ENCODE measurements around the gene ZP1.

The ZP1 gene

DNA sequence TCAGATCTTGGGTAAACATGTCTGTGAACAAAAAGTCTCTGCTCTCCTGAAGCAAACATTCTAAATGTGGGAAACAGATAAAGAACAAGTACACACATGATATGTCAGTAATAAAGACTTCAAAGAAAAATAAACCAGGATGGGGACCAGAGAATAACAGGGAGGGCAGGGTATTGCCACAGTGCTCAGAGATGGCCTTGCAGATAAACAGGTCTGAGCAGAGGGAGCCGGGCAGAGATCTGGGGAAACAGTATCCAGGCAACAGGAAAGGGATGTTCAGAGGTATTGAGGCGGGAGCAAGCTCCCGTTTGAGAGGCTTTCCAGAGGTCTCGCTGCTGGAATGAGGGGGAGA is 22.5 kb upstream of the ZP1 start:
- no peak for DNase-seq

DNA sequence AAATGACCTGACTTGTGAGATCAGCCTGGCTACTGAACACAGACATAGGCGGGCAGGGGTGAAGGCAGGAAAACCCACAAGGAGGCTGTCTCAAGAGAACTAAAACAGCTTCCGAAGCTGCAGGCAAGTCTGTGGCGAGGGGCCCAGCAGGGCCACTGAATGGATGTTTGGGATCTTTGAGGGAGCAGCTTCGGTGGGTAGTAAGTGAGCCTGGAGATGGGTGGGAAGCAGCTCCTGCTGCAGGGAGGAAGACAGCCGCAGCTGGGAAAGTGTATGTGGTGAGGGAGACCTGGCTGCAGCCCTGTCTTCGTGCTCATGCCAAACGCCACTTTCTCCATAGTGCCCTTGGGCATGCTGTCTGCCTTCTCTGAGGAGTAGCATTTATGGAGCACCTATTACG is 22.0 kb upstream of the ZP1 start:
- no peak for DNase-seq

DNA sequence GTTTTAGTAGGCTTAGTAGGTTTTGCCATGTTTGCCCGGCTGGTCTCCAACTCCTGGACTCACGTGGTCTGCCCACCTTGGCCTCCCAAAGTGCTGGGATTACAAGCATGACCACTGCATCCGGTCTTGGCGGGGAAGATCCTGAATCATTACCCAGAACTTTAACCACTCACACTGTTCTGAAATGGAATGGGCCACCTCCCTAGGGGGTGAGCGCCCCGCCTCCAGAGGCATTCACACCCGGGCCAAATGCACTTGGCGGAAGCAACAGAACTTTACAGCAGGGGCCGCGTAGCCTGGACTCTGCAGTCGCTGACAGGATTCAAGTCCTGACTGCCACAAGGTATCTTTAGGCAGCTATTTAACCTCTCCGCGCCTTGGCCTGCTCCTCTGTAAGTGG is 20.1 kb upstream of the ZP1 start:
- no peak for DNase-seq

DNA sequence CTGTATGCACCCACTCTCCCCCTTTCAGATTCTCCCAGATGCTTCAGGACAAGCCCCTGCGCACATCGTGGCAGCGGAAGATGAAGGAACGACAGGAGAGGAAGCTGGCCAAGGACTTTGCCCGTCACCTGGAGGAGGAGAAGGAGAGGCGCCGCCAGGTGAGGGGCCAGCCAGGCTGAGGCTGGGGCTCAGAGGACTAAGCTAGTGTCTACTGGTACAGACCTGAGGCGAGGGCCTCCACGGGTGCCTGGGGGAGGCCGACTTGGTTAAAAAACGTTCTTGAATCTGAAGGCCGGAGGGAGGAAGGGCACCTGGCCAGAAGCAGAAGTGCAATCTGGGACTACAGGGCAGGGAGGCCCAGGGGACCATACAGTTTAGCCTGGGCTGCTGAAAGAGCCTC is 19.4 kb upstream of the ZP1 start:
- DNase-seq: no peak

DNA sequence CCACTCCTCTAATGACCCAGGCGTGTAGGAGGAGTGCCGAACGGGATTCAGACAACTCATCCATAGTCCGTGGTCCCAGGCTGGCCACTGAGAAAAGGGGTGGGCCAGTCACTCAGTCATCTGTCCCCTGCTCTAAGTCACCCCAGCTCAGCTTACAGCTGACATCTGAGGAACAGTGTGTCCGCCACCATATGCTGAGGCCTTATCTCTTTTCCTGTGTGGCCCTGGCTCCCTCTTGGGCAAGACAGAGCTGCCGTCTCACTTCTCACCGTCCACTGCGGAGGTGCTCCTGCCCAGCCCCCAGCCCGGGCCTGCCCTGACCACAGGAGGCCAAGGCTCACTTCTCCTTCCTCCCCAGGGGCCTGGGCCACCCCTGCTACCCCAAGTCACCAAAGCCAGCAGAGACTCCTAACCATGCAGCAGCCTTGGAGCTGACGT is 18.6 kb upstream of the ZP1 start:
- DNase-seq: no peak

DNA sequence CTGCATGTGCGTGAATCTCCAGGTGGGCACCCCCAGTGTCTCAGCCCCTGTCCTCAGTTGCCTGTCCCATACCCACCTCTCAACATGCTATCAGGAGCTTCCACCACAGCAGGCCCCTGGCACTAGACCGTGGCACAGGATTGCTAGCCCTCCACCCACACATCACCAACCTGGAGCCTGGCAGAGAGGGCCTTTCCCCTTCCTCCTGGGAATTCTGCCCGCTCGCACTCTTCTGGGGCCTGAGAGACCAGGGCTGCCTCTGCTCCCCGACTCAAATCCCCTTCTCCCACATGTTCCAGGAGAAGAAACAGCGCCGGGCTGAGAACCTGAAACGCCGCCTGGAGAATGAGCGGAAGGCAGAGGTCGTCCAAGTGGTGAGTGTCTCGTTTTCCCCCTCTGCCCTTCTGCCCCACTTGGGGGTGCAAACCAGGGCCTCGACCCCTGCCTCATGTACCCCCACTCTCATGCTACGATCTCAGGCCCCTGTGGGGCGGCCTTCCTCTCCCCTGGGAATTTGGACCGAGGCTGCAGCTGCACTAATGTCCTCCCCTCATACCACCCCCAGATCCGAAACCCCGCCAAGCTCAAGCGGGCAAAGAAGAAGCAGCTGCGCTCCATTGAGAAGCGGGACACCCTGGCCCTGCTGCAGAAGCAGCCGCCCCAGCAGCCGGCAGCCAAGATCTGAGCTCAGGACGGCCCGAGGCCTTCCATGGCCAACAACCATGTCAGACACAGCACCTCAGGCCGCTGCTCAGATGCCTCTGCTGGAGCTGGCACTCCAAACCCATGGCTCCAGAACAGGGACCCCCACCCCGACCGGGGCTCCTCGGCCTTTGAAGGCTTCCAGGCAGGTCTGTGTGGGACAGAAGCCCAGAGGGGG is 17.5 kb upstream of the ZP1 start:
- no peak for DNase-seq

DNA sequence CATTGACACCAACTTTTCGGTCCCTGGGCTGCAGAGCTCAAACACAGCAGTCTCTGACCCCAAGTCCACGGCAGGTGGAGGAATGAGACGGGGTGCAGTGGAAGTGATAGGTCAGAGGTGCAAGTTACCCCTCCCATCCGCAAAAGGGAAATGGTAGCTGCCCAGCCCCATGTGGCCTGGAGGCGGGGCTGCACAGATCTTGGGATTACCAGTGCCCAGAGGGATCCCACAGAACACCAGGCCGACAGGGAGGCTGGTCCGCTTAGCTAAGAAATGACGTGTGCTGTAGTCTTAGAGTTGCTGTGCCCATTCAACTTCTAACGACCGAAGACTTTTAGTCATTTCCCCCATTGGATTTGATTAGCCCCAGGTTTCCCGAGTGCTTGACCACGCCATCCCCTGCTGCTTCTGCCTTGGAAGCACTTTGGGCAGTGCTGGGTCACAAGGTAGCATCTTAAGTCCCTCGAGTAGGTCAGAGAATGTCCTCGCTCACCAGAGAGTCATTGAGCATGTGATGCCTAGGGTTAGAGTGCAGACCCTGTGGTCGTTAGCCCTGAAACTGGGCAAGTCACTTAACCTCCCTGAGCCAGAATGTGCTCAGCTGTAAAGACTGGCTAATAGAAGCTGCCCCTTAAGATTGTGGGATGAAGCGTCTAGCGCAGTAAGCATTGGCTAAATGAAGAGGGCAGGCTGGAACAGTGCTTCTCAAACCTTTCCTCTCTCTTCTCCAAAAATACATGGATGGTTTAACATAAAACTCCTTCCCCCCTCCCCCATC is 15.8 kb upstream of the ZP1 start:
- no peak for DNase-seq

DNA sequence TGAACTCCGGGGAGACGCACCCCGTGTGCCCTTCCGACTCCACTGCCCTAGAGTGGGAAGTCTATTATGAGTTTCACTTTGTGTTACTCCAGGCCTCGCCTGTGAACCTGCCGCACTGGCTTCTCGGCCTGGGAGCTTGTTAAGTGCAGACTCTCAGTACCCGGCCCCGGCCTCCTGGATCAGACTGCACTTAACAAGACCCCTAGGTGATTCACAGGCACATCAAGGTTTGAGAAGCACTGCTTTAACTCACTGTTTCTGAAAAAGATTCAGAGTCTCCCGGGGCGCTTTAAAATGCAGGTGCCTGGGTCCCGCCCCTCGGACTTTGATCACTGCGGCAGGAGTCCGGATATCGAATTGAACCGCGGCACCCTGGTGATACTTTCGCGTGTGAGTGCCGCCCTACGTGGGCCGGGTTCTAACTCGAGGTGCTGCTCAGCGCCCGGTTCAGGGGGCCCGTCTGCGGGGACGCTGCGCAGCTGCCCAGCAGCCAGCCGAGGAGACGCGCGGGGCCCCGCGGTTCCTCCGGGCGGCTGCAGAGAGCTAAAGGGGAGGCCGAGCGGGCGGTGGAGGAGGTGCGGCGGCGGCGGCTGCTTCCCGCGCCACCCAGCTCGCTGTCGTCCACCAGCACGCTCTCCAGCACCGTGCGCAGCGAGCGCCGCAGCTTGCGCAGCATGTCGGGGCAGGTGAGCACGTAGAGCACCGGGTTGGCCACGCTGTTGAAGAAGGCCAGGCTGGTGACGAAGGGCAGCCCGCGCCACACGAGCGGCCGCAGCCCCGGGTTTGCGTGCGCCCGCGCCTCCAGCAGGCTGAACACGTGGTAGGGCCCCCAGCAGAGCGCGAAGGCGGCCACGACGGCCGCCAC is 15.0 kb upstream of the ZP1 start:
- DNase-seq: no peak

DNA sequence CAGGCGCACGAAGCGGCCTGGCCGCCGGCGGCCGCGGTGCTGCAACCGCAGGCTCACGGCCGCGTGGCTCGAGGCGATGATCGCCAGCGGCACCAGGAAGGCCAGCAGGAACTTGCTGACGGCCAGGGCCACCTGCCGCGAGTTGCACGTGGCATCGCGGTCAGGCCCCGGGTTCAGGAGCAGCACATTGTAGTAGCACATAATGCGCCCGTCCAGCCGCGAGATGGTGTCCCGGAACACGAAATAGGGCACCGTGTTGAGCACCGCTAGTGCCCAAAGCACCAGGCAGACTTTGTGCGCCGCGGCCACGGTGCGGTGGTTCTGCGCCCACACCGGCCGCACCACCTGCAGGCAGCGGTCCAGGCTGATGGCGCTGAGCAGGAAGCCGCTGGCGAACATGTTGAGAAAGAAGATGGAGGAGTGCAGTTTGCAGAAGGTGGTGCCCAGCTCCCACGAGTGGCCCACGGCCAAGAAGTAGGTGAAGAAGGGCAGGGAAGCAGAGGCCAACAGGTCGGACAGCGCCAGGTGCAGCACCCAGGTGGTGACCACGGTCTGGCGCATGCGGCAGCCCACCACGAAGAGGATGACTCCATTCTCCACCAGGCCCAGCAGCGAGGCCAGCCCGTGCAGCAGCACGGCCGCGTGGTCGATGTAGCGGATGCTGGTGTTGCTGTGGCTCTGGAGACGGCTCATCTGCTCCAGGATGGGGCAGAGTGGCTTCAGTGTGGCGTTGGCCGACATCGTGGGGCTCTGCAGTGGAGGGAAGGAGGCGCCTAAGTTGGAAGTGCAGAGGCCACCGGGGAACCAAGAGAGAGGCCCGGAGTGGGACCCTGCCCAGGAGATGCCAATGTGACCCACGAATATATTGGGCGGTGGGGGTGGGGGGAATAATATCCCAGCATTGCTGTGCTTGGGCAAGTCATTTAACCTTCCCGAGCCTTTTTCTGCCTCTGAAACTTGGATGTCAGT is 14.1 kb upstream of the ZP1 start:
- no peak for DNase-seq

DNA sequence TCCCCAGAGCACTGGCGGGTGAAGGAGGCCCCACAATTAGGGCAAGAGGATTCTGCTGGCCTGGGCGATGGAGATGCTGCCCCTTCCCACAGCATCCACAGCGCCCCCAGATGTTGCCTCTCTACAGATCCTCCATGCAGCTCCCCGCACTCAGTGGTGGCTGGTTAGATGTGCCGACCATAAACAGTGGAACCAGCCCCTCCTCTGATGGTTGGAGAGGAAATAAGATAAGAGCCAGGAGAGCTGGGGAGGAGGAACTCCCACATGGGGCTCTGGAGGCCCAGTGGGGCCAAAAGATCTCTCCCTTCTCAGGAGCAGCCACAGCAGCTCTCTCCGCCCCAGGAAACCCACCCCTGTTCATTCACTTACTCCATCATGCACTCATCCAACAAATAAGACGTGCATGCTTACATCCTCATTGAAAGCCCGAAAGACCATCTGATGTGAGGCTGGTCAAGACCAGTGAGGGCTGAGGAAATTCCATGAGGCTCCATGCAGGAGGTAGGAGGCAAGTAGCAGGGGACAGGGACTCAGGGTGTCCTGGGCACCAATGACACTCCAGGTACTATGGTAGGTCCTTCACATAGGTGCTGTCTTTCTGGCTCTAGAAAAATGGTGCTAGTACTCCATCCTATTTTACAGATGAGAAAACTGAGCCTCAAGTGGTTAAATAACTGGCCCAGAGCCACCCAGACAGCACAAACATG is 13.0 kb upstream of the ZP1 start:
- DNase-seq: no peak

DNA sequence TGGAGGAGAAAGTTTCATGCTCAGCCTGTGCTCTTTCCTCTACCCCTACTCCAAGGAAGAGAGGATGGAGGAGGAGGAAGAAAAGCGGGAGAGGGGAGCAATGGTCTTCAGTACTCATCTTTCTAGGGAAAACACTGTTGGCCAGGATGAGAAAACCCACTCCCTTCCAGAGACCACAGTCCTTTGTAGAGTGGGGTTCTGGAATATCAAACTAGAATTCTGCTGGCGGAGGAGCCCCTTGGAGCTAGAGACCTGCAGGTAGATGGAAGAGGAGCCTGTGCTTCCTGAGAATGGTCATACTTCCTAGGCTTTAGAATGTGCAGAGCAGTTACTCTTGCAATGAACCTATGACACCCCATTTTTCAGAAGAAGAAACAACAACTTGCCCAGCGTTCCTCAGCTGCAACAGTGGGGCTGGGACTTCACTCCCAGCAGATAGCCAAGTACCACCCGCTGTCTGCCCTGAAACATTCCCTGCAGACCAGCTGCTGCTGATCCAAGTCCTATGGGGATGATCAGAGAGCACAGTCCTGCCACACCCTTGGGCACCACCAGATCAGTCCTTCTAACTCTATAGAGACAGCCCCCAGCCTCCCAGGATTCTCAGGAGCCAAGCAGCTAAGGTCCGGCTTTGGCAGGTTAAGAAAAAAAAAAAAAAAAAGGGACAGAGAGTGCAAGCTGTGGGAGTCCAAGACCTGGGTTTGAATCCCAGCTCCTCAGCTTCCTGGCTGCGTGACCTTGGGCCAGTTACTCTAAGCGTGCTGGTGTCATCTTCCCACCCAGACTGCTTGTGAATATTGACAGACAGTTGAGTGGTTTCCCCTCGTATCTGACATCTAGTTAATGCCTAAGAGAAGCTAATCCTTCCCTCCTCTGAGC is 12.3 kb upstream of the ZP1 start:
- DNase-seq: no peak

DNA sequence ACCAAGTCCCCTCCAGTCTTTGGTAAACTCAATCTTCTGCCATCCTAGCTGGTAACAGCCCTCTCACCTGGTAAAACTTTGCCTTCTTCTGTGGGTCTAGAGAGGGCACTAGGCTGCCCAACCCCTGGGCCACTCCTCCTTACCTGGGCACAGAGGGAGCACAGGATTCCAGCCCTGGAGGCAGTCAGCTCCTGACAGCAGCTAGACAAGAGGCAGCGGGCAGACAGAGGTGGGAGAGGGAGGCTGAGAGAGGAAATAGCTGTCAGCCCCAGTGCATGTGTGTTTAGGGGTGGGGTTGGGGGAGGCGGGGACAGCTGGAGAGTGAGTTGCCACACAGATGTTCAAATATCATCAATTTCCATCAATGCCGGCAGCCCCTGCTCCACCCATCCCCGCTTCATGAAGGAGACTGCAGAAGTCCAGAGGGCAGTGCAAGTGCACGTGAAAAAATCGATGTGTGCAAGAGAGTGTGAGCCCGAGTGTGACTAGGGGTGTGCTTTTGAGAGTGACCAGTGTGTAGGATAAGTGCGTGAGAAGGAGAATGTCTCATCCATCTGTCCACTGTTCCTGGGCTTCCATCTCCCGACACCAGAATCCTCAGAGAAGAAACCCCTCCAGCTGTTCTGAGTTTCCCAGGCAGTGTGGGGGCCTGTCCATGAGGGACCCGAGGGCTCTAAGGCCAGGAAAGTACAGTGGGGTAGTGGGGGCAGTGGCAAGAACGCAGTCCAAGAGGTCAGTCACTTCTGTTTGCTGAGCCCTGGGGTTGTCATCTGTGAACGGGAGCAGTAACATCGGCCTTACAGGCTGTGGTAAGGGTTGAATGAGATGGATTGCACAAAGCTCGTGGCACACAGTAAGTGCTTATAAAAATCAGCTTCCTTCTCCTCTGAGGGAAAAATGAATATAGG is 11.4 kb upstream of the ZP1 start, which contains the start of gene PTGDR2:
TSS of gene PTGDR2 (minus strand) at position 225 of the 908 bp plus-strand sequence. CDS start 2,228 bp downstream, outside the sequence.
- DNase-seq: no peak

DNA sequence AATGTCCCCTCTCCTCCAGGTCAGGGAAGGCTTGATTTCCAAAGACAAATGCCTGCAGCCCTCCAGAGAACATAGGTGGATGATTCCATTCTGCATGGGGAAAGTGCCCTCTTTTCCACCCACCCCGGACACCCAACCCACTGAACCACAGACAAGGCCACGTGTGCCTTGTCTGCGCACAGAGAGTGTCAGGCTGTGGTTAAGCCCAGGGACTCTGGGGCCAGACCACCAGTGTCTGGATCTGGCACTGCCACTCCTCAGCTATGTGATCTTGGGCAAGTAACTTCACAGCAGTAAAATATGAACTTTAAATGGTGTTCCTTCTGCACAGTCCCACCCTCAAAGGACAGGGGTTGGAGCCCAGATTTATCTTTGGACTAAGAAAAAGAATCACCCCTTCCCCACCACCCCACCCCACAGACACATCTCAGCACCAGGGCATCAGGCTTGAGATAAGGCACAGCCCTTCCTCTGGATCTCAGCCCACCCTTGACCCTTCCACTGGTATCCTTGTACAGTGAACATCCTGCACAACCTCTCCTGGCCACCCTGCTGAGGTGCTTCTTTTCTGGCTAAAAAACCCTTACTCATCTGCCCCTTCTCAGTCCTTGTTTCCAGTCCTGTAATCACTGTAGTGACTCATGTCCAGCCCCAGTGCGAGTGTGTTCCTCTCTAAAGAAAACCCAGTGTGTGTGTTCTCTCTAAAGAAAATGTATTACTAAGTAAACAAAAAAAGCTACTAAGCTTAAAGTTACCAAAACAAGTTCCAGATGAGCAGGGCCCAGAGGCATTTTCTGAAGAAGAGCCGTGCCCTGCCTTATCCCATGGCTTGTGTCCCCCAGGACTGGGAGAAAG is 9.7 kb upstream of the ZP1 start:
- no peak for DNase-seq

DNA sequence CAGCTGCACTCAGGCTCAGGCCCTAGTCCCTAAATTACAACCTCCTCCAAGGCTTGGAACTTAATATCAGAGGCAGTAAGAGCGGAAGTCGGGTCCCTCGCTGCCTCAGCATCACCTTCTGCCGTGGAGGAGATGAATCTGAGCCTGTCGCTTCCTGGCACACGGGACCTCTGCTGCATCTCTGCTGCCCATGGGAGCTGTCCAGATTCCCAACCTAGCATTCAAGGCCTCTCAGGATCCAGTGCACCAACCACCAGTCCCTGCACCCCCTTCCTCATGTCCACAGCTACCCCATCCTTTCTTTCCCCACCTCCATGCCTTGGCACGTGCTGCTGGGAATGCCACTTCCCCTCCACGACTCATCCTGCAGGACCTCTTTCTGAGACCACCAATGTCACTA is 9.1 kb upstream of the ZP1 start:
- DNase-seq: no peak

DNA sequence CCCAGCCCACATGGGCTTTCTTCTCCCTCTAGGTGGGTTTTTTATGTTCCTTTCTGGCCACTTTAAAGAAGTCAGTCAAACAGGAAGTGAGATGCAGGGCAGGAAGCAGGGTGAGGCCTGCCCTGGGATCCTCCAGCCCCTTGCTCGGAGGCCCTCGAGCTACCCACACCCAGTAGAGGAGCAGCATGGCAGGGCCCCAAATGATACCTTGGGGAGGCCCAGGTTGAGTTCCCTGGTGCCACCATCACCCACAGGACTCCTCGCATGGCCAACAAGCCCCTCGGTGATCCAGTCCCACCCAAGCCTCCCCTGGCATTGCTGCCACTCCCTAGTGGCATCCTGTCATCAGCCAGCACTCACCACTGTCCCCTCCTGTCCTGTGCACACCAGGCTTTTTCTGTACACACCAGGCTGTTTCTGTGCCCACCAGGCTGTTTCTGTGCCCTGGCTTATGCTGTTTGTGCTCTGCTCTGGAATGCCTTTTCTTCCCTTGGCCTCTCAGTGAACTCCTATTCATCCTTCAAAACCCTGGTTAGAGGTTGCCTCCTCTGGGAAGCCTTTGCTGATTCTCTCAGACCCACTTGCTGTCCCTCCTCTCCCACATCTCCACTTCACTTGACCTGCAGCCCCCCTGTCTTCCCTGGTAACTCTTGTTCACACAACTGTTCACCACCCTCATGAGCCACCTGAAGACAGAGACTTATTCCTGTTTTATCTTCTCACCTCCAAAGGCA is 8.4 kb upstream of the ZP1 start:
- no peak for DNase-seq

DNA sequence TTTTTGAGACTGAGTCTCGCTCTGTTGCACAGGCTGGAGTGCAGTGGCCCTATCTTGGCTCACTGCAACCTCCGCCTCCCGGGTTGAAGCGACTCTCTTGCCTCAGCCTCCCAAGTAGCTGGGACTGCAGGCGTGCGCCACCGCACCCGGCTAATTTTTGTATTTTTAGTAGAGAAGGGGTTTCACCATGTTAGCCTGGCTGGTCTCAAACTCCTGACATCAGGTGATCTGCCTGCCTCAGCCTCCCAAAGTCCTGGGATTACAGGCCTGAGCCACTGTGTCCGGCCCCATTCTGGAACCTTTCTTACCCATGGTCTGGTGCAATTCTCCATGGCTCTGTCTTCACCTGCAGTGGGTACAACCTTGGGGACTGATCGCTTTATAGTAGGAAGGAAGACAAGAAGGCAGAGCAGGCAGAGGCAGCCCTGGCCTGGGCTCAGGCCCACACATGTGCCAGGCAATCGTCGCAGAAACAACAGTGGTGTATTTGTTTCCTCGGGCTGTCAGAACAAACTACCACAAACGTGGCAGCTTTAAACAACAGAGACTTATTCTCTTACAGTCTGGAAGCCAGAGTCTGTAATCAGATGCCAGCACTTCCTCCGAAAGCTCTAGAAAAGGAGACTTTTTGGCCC is 7.6 kb upstream of the ZP1 start:
- no peak for DNase-seq

DNA sequence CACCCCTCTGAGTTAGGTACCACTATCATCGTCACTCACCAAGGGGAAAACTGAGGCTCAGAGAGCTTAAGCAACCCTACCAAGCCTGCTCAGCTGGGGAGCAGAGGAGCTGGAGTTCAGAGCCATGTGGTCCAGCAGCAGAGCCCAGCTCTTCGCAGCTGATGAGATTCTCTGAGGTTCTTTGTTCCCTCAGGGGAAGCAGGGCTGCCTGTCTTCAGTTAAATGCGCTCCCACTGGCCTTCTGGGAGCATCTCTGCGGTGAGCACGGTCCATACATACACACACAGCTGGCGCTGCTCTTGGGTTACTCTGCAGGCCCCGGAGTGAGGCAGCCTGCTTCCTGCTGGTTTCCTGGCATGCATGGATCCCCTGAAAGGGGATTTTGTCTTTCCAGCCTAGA is 6.4 kb upstream of the ZP1 start:
- DNase-seq: no peak

All from activated CD8-positive, alpha-beta memory T cell treated with anti-CD3 and anti-CD28 coated beads, Interleukin-2, amount 50 U/mL, for 4 hours (primary cell).